NOMO-1 treated with dmso at 0.1 percent for 144 hours (cell line): ENCODE results near the gene RABGAP1L.
"Not testable (repeated sequence)": the region's sequence is repeated elsewhere in the genome, so short reads cannot be mapped to it uniquely, and the experiment has no call there.

ENCODE experiments used
- DNase-seq: peaks from one replicate; lab custom pipeline; 2025; ENCODE audit not compliant: unreplicated experiment; lab: John Stamatoyannopoulos, UW

Gene RABGAP1L

DNA sequence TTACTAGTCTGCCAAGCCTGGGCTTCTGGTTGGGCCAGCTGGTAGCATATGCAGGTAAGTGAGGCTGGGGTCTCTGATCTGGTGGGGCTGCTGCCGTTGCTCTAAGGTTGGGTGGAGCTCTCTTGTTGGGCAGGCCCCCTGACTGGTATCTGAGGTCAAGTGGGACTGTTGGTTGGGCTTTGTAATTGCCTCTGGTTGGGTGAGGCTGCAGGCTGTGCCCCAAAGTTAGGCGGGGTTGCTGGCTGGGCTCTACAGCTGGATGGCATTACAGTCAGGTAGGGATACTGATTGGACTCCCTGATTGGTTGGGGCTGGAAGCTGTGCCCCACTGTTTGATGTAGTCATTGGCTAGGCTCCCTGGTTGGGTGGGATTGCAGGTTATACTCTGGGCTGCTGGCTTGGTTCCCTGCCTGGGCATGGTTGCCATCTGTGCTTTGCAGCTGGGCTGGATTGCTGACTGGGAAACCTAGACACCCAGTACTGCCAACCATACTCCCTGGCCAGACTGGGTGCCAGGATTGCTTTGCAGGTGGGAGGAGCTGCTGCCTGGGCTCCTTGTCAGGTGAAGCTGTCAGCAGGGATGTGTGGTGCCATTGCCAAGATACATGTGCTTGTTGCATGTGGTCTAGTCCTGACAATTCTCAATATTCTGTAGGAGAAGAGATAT lies 130.5 kb downstream of the RABGAP1L start:
- DNase-seq, result no peak

DNA sequence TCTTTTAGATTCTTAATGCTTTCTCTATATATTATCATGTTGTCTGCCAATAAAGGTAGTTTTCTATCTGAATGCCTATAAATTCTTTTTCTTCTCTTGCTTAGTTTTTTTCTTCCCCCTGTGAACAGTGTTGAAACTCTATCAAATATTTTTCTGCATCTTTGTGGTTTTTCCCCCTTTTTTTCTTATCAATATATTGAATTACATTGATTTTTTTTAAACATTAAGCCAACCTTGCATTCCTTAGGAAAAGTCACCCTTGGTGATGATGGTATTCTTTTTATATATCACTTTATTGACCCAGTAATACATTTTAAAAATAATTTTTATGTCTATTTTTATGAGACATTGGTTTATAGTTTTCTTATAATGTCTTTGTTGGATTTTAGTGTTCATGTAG lies 131.7 kb downstream of the RABGAP1L start:
- no peak for DNase-seq

DNA sequence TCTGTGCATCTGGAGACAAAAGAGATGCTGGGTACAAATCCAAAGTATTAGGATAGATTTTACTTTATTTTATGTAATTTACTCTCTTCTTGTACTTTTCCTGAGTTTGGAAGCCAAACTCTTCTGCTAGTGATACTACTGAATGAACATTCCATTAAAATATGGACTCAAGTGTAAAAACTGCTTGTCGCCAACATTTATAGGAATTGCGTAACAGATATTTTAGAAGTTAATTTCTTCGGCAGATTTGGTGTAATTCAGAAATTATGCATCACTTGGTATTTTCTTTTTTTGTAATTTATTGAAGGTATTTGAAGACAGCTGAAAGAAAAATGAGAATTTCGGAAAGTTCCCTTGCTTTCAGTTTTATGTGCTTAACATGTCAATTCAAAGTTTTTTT lies 137.0 kb downstream of the RABGAP1L start:
- no peak for DNase-seq

DNA sequence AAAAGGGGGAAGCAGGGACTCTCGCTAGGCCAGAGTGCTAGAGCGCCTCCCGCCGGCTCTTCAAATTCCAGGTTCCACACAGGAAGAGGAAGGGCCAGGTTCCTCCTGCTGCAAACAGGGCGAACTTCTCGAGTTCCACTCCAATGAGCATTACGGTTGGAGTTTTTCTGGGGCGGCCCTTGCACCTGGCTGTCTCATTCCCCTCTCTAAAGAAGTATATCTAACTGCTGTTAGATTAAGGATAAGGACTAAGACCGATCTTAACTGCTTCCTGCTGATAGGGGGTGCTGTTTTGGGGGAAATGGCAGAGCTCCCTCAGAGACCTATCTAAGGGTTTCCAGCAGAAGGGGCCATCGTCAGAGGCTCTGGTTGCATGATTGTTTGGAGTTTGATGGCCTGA lies 138.0 kb downstream of the RABGAP1L start:
- DNase-seq, result no peak

DNA sequence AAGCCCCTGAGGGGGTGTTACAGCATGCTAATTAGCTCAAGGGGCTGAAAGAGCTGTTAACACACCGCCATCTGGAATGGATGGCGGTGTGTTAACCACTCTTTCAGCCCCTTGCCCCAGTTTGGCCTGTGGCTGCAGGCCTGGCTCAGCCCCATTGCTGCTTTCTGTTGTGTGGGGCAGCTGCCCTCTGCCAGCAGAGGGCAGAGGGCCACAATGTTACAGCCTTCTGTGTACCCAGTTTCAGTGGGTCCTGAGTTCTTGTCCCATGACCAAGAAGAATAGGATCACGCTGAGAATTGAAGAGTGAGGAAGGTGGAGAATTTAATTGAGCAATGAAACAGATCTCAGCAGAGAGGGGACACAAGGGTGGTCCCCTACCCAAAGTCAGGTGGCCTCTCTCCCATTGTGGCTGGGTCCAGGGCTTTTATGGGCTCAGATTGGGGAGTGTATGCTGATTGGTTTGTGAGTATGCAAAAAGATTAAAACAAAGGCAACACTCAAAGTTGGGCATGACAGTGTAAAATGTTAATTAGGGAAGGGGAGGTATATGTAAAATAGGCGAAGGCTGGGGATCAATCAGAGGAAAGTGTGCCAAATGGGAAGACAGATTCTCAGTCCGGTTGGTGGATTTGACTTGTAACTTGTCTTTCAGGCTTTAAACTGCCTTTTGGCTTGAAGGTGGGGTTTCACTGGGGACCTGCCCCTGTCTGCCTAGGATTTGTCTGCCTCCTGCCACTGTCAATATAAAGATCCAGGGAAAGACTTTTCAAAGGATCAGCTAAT lies 142.2 kb downstream of the RABGAP1L start:
- no peak for DNase-seq

DNA sequence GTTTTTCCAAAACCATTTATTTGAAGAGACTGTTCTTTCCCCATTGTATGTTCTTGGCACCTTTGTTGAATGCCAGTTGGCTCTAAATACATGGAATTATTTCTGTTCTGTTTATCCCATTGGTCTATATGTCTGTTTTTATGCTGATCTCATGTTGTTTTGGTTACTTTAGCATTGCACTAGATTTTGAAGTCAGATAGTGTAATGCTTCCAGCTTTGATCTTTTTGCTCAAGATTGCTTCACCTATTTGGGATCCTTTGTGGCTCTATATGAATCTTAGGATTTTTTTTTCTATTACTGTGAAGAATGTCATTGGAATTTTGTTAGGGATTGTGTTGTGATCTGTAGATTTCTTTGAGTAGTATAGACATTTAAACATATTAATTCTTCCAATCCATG lies 149.3 kb downstream of the RABGAP1L start:
- DNase-seq, result no peak

DNA sequence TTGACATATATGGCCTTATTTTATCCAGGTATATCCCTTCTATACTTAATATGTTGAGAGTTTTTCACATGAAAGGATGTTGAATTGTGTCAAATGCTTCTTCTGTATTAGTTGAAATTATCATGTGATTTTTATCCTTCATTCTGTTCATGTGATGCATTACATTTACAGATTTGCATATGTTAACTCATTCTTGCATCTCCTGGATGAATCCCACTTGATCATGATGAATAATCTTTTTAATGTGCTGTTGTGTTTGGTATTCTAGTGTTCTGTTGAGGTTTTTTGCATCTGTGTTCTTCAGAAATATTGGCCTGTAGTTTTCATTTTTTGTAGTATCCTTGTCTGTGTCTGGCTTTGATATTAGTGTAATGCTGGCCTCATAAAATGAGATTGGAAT lies 150.2 kb downstream of the RABGAP1L start:
- no peak for DNase-seq

DNA sequence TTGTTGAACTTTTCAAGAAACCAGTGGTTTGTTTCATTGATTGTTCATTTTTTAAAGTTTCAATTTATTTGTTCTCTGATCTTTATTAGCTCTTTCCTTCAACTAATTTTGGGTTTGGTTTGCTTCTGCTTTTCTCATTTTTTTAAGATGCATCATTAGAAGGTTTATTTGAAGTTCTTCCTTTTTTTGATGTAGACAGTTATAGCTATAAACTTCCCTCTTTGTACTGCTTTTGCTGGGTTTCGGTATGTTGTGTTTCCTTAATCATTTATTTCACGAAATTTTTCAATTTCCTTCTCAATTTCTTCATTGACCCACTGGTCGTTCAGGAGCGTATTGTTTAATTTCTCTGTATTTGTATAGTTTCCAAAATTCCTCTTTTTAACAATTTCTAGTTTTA lies 155.1 kb downstream of the RABGAP1L start:
- DNase-seq, result peak; percentile 3

DNA sequence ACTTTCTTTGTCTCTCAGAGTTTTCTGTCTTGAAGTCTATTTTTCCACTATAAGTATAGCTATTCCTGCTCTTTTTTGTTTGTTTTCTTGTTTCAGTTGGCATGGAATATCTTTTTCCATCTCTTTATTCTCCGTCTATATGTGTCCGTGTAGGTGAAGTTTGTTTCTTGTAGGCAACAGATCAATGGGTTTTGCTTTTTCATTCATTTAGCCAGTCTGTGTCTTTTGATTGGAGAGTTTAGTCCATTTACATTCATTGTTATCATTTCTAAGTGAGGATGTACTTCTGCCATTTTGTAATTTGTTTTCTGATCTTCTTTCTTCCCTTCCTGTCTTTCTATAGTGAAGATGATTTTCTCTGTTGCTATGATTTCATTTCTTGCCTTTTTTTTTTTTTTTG lies 155.9 kb downstream of the RABGAP1L start:
- no peak for DNase-seq

DNA sequence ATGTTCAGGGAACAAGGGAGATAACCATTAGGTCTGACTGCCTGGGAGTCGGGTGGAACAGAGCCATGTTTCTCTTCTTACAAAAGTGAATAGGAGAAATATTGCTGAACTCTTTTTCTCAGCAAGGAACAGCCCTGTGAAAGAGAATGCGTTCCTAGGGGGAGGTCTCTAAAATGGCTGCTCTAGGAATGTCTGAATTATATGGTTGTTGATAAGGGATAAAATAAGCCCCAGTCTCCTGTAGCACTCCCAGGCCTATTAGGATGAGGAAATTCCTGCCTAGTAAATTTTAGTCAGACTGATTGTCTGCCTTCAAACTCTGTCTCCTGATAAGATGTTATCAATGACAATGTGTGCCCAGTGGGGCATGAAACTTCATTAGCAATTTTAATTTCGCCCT lies 161.6 kb downstream of the RABGAP1L start:
- not testable (repeated sequence) for DNase-seq

DNA sequence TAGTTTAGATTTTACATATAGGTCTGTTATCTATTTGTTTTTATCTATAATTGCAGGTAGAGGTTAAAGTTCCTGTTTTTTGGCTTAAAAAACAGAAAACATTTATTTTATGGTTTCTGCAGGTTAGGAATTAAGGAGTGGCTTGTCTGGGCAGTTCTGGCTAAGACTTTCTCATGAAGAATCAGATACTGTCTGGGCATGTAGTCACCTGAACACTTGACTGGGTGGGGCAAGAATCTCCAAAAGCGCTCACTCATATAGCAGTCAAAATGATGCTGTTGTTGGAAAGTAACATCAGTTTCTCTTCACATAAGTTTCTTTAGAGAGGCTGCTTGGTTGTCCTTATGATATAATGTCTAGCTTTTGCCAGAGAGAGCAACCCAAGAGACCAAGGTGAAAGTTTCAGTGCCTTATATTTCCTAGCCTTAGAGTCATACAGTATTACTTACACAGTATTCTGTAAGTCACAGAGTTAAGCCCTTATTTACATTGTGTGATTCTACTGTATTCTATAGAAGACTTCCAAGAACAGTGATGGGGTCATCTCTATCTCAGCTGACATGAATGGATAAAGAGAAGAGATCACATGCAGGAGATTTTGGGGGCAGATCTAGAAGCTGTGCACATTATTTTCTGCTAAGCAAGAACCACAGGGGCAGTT lies 163.0 kb downstream of the RABGAP1L start:
- DNase-seq, result no peak

DNA sequence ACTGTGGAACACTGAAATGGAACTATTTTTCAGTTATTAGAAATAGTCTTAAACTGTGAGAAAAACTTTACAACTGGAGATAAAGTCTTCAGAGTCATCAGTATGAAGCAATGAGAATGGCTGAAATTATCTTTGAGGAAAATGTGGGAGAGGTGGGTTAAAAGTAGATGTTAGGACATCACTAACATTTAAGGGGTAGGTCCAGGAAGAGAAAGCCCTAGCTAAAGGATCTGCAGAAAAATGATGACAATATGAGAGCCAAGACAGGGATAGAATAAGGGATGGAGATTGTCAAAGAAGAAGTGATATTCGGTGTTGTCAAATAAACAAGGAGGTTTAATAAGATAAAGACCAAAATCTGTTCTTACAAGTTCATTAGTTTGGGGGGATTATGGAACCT lies 165.2 kb downstream of the RABGAP1L start:
- DNase-seq, result no peak

DNA sequence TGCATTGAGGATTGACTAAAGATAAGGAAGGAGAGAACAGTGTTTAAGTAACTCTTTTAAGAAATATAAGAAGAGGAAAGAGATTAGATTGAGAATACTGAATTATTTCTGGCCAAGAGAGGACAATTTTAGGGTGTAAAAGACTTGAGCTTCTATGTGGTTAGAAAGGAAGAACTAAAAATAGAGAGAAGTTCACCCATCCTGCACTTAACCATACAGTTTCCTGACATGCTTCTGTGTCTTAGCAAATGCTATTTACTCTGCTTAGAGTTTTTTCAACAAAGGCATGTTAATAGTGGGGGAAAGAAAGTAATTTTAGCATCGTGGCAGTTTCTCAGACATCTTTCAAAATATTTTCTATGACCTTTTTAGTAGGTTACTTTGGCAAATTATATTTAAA lies 165.6 kb downstream of the RABGAP1L start:
- DNase-seq, result no peak

DNA sequence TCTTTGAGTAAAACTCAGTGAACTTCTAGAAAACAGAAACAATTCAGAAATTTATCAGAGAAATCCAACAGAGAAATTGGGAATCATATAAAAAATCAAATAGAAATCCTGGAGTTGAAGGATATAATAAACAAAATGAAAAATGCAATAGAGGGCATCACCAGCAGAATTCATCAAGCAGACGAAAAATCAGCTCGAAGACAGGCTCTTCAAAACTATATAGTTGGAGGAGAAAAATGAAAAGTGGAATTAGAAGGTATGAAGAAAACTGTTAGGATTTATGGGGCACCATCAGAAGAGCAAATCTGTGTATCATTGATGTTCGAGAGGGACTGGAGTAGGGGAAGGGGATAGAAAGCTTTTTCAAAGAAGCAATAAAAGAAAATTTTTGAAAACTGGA lies 167.0 kb downstream of the RABGAP1L start:
- no peak for DNase-seq

DNA sequence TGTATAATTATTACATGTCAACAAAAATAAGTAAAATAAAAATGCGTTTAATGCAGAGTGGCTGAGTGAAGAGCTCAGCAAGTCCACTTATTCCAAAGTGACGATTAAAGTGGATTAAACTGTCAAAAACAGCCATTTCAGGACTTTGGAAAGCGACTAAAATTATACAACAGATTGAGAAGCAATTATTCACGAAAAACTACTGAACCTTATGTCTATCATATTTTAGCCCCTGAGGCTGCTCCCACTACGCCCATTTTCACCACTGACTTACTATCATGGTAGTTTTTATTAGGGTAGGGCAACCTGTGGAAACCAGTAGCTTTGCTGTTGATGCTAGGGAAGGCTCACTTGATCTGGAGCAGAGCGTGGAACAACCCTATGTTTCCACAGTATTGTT lies 174.1 kb downstream of the RABGAP1L start:
- no peak for DNase-seq

DNA sequence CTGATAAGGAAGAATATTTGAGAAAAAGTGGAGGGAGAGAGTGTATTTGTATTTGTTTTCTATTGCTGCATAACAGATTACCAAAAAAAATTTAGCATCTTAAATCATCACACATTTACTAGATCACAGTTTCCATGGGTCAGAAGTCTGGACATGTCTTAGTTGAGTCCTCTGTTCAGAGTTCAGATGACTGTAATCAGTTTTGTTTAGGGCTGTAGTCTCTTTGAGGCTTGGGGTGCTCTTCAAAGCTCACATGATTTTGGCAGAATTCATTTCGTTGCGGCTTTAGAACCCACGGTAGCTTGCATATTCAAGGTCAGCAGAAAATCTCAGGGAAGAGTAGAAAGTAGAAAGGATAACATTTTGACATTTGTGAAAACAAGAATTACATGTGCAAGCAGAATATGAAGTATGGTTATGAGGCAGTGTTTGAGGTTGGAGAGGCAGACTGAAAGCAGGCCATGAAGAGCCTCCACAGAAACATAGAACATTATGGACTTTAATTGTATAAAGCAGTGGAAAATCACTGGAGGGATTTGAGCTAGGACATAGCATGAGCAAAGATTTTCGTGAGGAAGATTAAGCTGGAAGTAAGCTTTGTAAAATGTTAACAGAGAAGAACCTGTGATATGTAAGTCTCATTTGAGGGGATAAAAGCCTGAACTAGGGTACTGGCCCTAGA lies 177.8 kb downstream of the RABGAP1L start:
- DNase-seq, result no peak

DNA sequence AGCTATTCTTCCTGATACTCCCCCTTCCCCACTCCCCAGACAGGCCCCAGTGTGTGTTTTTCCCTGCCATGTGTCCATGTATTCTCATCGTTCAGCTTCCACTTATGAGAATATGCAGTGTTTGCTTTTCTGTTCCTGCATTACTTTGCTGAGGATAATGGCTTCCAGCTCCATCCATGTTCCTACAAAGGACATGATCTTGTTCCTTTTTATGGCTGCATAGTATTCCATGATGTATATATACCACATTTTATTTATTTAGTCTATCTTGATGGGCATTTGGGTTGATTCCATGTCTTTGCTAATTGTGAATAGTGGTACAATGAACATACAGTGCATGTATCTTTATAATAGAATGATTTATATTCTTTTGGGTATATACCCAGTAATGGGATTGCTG lies 181.1 kb downstream of the RABGAP1L start:
- not testable (repeated sequence) for DNase-seq

DNA sequence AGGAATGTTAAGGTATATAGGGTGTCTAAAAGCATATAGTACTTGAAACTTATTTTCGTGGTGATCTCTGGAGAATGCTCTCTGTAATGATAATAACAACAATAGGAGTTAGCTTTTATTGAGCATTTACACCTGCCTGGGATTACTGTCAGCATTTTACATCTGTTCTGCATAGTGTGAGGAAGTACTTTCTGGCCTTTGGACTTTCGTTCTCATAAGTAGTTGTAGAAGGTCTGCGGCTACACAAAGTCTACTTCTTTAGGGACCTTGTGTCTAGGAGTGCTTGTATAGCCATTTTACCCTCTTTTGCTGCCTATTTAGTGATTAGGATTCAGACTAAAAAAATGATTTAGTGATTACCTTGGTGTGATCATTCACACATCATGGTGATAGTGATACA lies 184.8 kb downstream of the RABGAP1L start:
- DNase-seq, result peak; percentile 37

DNA sequence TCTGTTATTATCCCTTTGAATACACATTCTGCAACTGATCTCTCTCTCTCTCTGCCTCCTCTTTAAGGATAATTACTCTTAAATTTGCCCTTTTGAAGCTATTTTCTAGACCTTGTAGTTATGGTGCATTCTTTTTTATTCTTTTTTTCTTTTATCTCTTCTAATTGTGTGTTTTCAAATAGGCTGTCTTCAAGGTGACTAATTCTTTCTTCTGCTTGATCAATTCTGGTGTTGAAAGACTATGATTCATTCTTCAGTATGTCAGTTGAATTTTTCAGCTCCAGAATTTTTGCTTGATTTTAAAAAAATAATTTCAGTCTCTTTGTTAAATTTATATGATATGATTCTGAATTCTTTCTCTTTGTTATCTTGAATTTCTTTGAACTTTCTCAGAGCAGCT lies 192.8 kb downstream of the RABGAP1L start:
- no peak for DNase-seq

DNA sequence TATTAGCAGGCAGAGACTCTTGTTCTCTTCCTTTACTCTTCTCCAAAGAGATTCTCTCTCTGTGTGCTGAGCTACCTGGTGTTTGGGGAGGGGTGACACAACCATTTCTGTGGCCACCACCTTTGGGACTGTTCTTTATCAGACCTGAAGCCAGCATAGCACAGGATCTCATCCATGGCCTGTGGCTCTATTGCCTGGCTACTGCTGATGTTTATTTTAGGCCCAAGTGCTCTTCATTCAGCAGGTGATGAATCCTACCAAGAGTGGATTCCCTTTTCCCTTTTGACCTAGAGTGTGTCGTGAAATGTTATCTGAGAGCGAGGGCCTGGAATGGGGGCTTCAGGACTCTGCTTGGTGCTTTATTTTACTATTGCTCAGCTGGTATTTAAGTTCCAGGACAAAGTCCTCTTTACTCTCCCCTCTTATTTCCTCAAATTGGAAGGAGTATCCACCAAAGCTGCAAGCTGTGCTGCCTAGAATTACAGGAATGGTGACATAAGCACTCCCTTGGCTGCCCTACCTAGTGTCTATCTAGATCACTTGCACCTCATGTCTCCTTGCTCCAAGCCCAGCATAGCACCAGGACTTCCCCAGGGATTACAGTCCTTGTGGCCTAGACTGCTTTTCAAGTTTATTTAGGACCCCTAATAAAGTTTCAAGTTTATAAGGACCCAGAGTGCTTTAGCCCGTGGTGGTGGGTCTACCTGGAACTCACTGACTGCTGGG lies 193.7 kb downstream of the RABGAP1L start:
- DNase-seq, result no peak

DNA sequence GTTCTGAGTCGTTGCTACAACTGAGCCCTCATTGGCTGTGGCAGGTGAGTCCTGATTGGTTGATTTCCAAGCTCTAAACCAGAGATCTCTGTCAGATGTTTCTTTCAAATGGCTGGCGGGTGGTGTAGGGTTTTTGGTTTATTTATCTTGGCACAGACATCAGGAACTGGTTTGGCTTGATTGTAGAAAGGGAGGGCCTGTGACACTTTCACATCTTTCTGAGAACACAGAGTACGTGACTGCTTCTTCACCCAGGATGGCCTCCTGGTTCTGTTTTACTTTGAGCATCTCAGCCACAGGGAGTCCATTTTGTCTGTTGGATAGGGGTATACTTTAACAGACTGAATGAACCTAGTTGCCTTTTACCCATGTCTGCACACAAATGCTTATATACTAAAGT lies 199.0 kb downstream of the RABGAP1L start:
- DNase-seq, result no peak
